Body of pancreas (tissue), 4 donors: ENCODE measurements around the gene GNL2. TPM values are rescaled to one million over a fixed set of nuclear protein-coding genes. Genes with fewer than 3 reads are reported as not detected.

ENCODE experiments used
- ATAC-seq: fragments of 150-250 bp; one replicate; pipeline ENCODE4 v1.9.1; 2016
- DNase-seq, 4 donors: peaks; one replicate each; pipeline ENCODE4 v3.0.0-alpha.2; 2019
- H3K27ac ChIP-seq, 4 donors: fragments of 200-600 bp; sonication (generic); 1 replicate in 3 of 4; 2 replicates in 1 of 4; pipeline versions ENCODE4 v1.5.1 to v1.6.1; 2016 to 2019; ENCODE audit warnings: mild to moderate bottlenecking in 1 of 4, mixed read lengths in 1 of 4, moderate library complexity in 1 of 4
- H3K27me3 ChIP-seq, 2 donors: fragments of 200-600 bp; sonication (generic); one replicate each; pipeline ENCODE4 v1.6.0; 2016; ENCODE audit warnings: mild to moderate bottlenecking in 1 of 2
- H3K36me3 ChIP-seq, 2 donors: fragments of 200-600 bp; sonication (generic); replicated peaks in 1 of 2; 2 replicates each; pipeline ENCODE4 v1.5.1; 2016; ENCODE audit warnings: low read depth in 2 of 2; ENCODE audit not compliant: insufficient read depth in 1 of 2
- H3K4me1 ChIP-seq: fragments of 200-600 bp; sonication (generic); one replicate; pipeline ENCODE4 v1.6.0; 2016
- H3K4me3 ChIP-seq, 2 donors: fragments of 200-600 bp; sonication (generic); 1 replicate in 1 of 2; 2 replicates in 1 of 2; pipeline ENCODE4 v1.5.1; 2016 to 2019
- H3K9me3 ChIP-seq, 3 donors: fragments of 200-600 bp; sonication (generic); 1 replicate in 2 of 3; 2 replicates in 1 of 3; pipeline ENCODE4 v1.5.1; 2016
- CTCF ChIP-seq, 7 experiments: fragments of 450-650 bp in 4 of 7; fragments of 200-600 bp in 3 of 7; sonication (generic) in 3 of 7; IDR thresholded peaks; one replicate each; pipeline ENCODE4 v1.5.1; 2016 to 2019; ENCODE audit warnings: antibody characterized with exemption in 7 of 7
- POLR2A ChIP-seq, 3 donors: fragments of 450-650 bp; IDR thresholded peaks; one replicate each; pipeline ENCODE4 v1.6.1; 2016; ENCODE audit warnings: antibody characterized with exemption in 3 of 3, mild to moderate bottlenecking in 2 of 3
- WGBS, 2 donors: methylation state at CpG; one replicate each; pipeline ENCODE4 v1.1.5; 2017; 5-methylcytosine and 5-hydroxymethylcytosine counted together
- intact Hi-C: fragments of 100-400 bp; cut with DNase I; formaldehyde crosslinking; loops from one replicate; pipeline ENCODE4 v1.15.1; 2023
- total RNA-seq, 2 donors: library from RNA; depleted of rRNA; stranded (reverse); fragments of >200 nt; gene quantifications; one replicate each; pipeline ENCODE4 v1.1.0, GENCODE V29; 2016

The GNL2 gene
- total RNA-seq, 2 donors from 2014 or later: 22.8 to 33.0 TPM

GRCh38 chr1:37622131-37622530 lies 26.4 kb upstream of the GNL2 start:
- H3K4me3 ChIP-seq: no peak overlapping the region
- no peaks in the 10 kb centered on the region for H3K4me1 ChIP-seq
- intact Hi-C loops: no loop called here
- no peaks in the 10 kb centered on the region for H3K9me3 ChIP-seq
- TF ChIP-seq POLR2A (IDR thresholded peaks at IDR 0.05) (no peak), CTCF (IDR thresholded peaks at IDR 0.05) (no peak)
- peaks cover 0 to 4% of the 10 kb centered on the region in 2 donors for H3K27me3 ChIP-seq
- DNase-seq: no peak
- H3K36me3 ChIP-seq: no peaks in the 10 kb centered on the region
- 31 to 38% methylated on average over 6 of the region's 6 CpGs for WGBS, 2 donors
- no peak overlapping the region for H3K27ac ChIP-seq
- ATAC-seq: no peak

- no peak overlapping the region for H3K27ac ChIP-seq
These were observed 25.7 kb upstream of the GNL2 start for GRCh38 chr1:37621326-37621870.

GRCh38 chr1:37620707-37621106 lies 25.0 kb upstream of the GNL2 start:
- H3K4me3 ChIP-seq: no peak overlapping the region
- no peak for DNase-seq
- TF ChIP-seq POLR2A (IDR thresholded peaks at IDR 0.05): no peak
- no peak for TF ChIP-seq CTCF (IDR thresholded peaks at IDR 0.05)
- ATAC-seq: no peak
- intact Hi-C loops: no loop called here
- H3K27me3 ChIP-seq: peaks cover 0 to 4% of the 10 kb centered on the region in 2 donors
- WGBS, 2 donors: 61 to 62% methylated on average over 6 of the region's 6 CpGs
- H3K27ac ChIP-seq: no peak overlapping the region
- H3K9me3 ChIP-seq: no peaks in the 10 kb centered on the region
- H3K4me1 ChIP-seq: no peaks in the 10 kb centered on the region
- H3K36me3 ChIP-seq: no peaks in the 10 kb centered on the region

More at GRCh38 chr1:37621326-37621870, 25.7 kb upstream of the GNL2 start:
- TF ChIP-seq POLR2A (IDR thresholded peaks at IDR 0.05) (no peak), CTCF (IDR thresholded peaks at IDR 0.05) (no peak)
- H3K4me1 ChIP-seq: no peaks in the 10 kb centered on the region
- 37 to 40% methylated on average over 10 of the region's 10 CpGs for WGBS, 2 donors
- peaks cover 0 to 4% of the 10 kb centered on the region in 2 donors for H3K27me3 ChIP-seq
- no peaks in the 10 kb centered on the region for H3K9me3 ChIP-seq
- no peak for ATAC-seq
- H3K36me3 ChIP-seq: no peaks in the 10 kb centered on the region
- intact Hi-C loops: no loop called here
- DNase-seq: no peak
- H3K4me3 ChIP-seq: no peak overlapping the region

- H3K4me1 ChIP-seq: no peaks in the 10 kb centered on the region
- H3K36me3 ChIP-seq: no peaks in the 10 kb centered on the region
- no peak overlapping the region for H3K27ac ChIP-seq
- H3K9me3 ChIP-seq: no peaks in the 10 kb centered on the region
- no peak for ATAC-seq
- intact Hi-C loops: no loop called here
- no peak for TF ChIP-seq POLR2A (IDR thresholded peaks at IDR 0.05)
- TF ChIP-seq CTCF (IDR thresholded peaks at IDR 0.05): no peak
- DNase-seq: no peak
- WGBS, 2 donors: 52 to 62% methylated on average over 7 to 10 of the region's 14 CpGs
- no peak overlapping the region for H3K4me3 ChIP-seq
- peaks cover 0 to 4% of the 10 kb centered on the region in 2 donors for H3K27me3 ChIP-seq
These were observed 20.6 kb upstream of the GNL2 start for GRCh38 chr1:37616330-37616729.

- TF ChIP-seq CTCF (IDR thresholded peaks at IDR 0.05) (no peak), POLR2A (IDR thresholded peaks at IDR 0.05) (no peak)
- Histone ChIP-seq H3K4me3 (no peak overlapping the region), H3K27ac (no peak overlapping the region), H3K9me3 (no peaks in the 10 kb centered on the region), H3K4me1 (no peaks in the 10 kb centered on the region), H3K36me3 (no peaks in the 10 kb centered on the region), H3K27me3 (peaks cover 0 to 4% of the 10 kb centered on the region in 2 donors)
- 59% methylated on average over 5 of the region's 5 CpGs; no CpG with 5 or more reads in 1 of the 2 donors for WGBS, 2 donors
- intact Hi-C loops: no loop called here
- no peak for DNase-seq
- no peak for ATAC-seq
These were observed 18.4 kb upstream of the GNL2 start for GRCh38 chr1:37614105-37614504.
